Right cardiac atrium (tissue), 5 donors: ENCODE results near the gene COX4I2. TPM values are rescaled to one million over a fixed set of nuclear protein-coding genes. Genes with fewer than 3 reads are reported as not detected.

Source experiments
- ATAC-seq, 2 donors: fragments of 200-7000 bp; cut with Tn5 transposase; one replicate each; pipeline versions ENCODE4 v1.8.0 to v1.9.1; 2020; ENCODE audit warnings: moderate library complexity in 2 of 2, mild to moderate bottlenecking in 1 of 2
- DNase-seq, 3 donors: peaks; one replicate each; pipeline ENCODE4 v3.0.0-alpha.2; 2020
- H3K27ac ChIP-seq: one replicate; pipeline ENCODE4 v1.5.1; 2013; ENCODE audit warnings: mild to moderate bottlenecking, low read length, control low read depth, moderate library complexity
- H3K27me3 ChIP-seq: one replicate; pipeline ENCODE4 v1.6.1; 2013; ENCODE audit not compliant: control insufficient read depth, insufficient read depth
- H3K4me1 ChIP-seq: one replicate; pipeline ENCODE4 v1.6.1; 2013; ENCODE audit warnings: low read length; ENCODE audit not compliant: control insufficient read depth, insufficient read depth
- H3K4me3 ChIP-seq: one replicate; pipeline ENCODE4 v1.5.1; 2013; ENCODE audit warnings: low read length, control low read depth
- H3K9me3 ChIP-seq: one replicate; pipeline ENCODE4 v1.6.1; 2013; ENCODE audit warnings: low read length; ENCODE audit not compliant: control insufficient read depth
- WGBS: extraction: QIAGEN DNeasy Blood & Tissue Kit; methylation state at CpG from one replicate; pipeline ENCODE4 v1.1.7; 2013; 5-methylcytosine and 5-hydroxymethylcytosine counted together
- intact Hi-C, 4 donors: fragments of 100-400 bp; cut with DNase I; formaldehyde crosslinking; loops; one replicate each; pipeline versions ENCODE4 v1.11.0 to v1.14.0; 2022 to 2023
- polyA plus RNA-seq: library from polyadenylated mRNA; stranded (reverse); fragments of 200-250 nt; gene quantifications from one replicate; pipeline ENCODE4 v1.2.3, GENCODE V29; 2013
- total RNA-seq, 4 donors: library from RNA; stranded (reverse); fragmentation: NEBNext Ultra II Directional; extraction: Animal tissue kit (Norgen Biotek cat#: 25700); gene quantifications; one replicate each; pipeline ENCODE4 v1.2.1, GENCODE V29; 2021
- donor health status: healthy with polysubstance abuse.
- donor health status: DM: no; HTN: yes; CAD: no.
- donor health status: DM: no; HTN: no; CAD: no.
- donor health status: DM: no; HTN: yes; CAD: no; lungs with severe emphysema.
- donor health status: DM: yes; HTN: yes; CAD: no.

Gene COX4I2
- total and polyA plus RNA-seq, 5 donors, result 3.1 to 29.5 (median 9.4) TPM

- Histone ChIP-seq H3K27me3 (no peaks in the 10 kb centered on the region), H3K9me3 (no peaks in the 10 kb centered on the region), H3K4me1 (no peaks in the 10 kb centered on the region), H3K4me3 (no peak overlapping the region), H3K27ac (no peak overlapping the region)
- ATAC-seq (no peak), DNase-seq (no peak)
- intact Hi-C loops, result no loop called here
- WGBS, result 70% methylated on average over 5 of the region's 5 CpGs
These were observed 16.8 kb downstream of the COX4I2 start for GRCh38 chr20:31654534-31654933.

GRCh38 chr20:31661625-31662371, 24.1 kb downstream of the COX4I2 start:
- H3K4me1 ChIP-seq, result peaks cover 6% of the 10 kb centered on the region
- WGBS, result 5% methylated on average over 31 of the region's 31 CpGs

GRCh38 chr20:31662372-31662854, 24.7 kb downstream of the COX4I2 start:
- Histone ChIP-seq H3K4me1 (peaks cover 7% of the 10 kb centered on the region), H3K4me3 (no peak overlapping the region), H3K27me3 (no peaks in the 10 kb centered on the region), H3K27ac (peak overlapping the region; percentile 47), H3K9me3 (no peaks in the 10 kb centered on the region)
- intact Hi-C loops, result loop anchor here in 1 of 4 donors (5.0 kb wide), 1 partner anchor 60 kb away; the partner anchor contains the start of gene BCL2L1
- DNase-seq, result no peak
- no peak for ATAC-seq
- WGBS, result 61% methylated on average over 6 of the region's 6 CpGs

More at GRCh38 chr20:31661625-31662371, 24.1 kb downstream of the COX4I2 start:
- DNase-seq (peak; percentile 84 to 94 (median 93)), ATAC-seq (peak; percentile 88)
- peak overlapping the region; percentile 69 for H3K27ac ChIP-seq
- H3K27me3 ChIP-seq, result no peaks in the 10 kb centered on the region
- H3K9me3 ChIP-seq, result no peaks in the 10 kb centered on the region
- peak overlapping the region; percentile 37 for H3K4me3 ChIP-seq
- intact Hi-C loops, result loop anchor here in 3 of 4 donors (1.0 to 5.0 kb wide), 3 partner anchors 61 to 62 kb away; partner anchors contain the start of gene BCL2L1 (in 2 of the 3)

- 83% methylated on average over 2 of the region's 2 CpGs for WGBS
- DNase-seq (no peak), ATAC-seq (no peak)
- Histone ChIP-seq H3K9me3 (no peaks in the 10 kb centered on the region), H3K27me3 (no peaks in the 10 kb centered on the region), H3K4me3 (no peak overlapping the region), H3K4me1 (peaks cover 14% of the 10 kb centered on the region), H3K27ac (no peak overlapping the region)
- intact Hi-C loops, result loop anchor here in 1 of 4 donors (5.0 kb wide), 1 partner anchor 59 kb away; the partner anchor contains the start of gene BCL2L1
These were observed 25.8 kb downstream of the COX4I2 start for GRCh38 chr20:31663524-31663837.

GRCh38 chr20:31663838-31664695, 26.4 kb downstream of the COX4I2 start:
- Histone ChIP-seq H3K27me3 (no peaks in the 10 kb centered on the region), H3K4me1 (peaks cover 14% of the 10 kb centered on the region), H3K9me3 (no peaks in the 10 kb centered on the region), H3K4me3 (no peak overlapping the region), H3K27ac (peak overlapping the region; percentile 54)
- 51% methylated on average over 11 of the region's 11 CpGs for WGBS
- ATAC-seq (no peak), DNase-seq (no peak)
- intact Hi-C loops, result loop anchor here in 1 of 4 donors (5.0 kb wide), 1 partner anchor 58 kb away; the partner anchor contains the start of gene BCL2L1

GRCh38 chr20:31664696-31665354, 27.1 kb downstream of the COX4I2 start:
- Histone ChIP-seq H3K9me3 (no peaks in the 10 kb centered on the region), H3K4me3 (no peak overlapping the region), H3K27me3 (no peaks in the 10 kb centered on the region), H3K4me1 (peaks cover 18% of the 10 kb centered on the region), H3K27ac (peak overlapping the region; percentile 20)
- peak in 1 of 2 donors; percentile 2 for ATAC-seq
- intact Hi-C loops, result loop anchor here in 2 of 4 donors (5.0 kb wide), 1 partner anchor 57 kb away; the partner anchor contains the start of gene BCL2L1 (in 2 of the 2)
- DNase-seq, result peak; percentile 40 to 80 (median 76)
- WGBS, result 57% methylated on average over 2 of the region's 2 CpGs

- Histone ChIP-seq H3K9me3 (no peaks in the 10 kb centered on the region), H3K4me1 (peaks cover 24% of the 10 kb centered on the region), H3K27ac (peak overlapping the region; percentile 53), H3K4me3 (no peak overlapping the region), H3K27me3 (no peaks in the 10 kb centered on the region)
- no peak for ATAC-seq
- 94% methylated on average over 10 of the region's 10 CpGs for WGBS
- no peak for DNase-seq
- intact Hi-C loops, result loop anchor here in 1 of 4 donors (5.0 kb wide), 1 partner anchor 57 kb away; the partner anchor contains the start of gene BCL2L1
These were observed 28.0 kb downstream of the COX4I2 start for GRCh38 chr20:31665753-31666152.

- WGBS, result 53% methylated on average over 7 of the region's 7 CpGs
- Histone ChIP-seq H3K27ac (peak overlapping the region; percentile 53), H3K4me3 (no peak overlapping the region), H3K27me3 (no peaks in the 10 kb centered on the region), H3K4me1 (peaks cover 30% of the 10 kb centered on the region), H3K9me3 (no peaks in the 10 kb centered on the region)
- ATAC-seq, result peak; percentile 12 to 15
- intact Hi-C loops, result loop anchor here in 1 of 4 donors (5.0 kb wide), 1 partner anchor 56 kb away; the partner anchor contains the start of gene BCL2L1
- DNase-seq, result peak in 2 of 3 donors; percentile 68 to 71
These were observed 28.7 kb downstream of the COX4I2 start for GRCh38 chr20:31666258-31667042.

- 77% methylated on average over 15 of the region's 15 CpGs for WGBS
- intact Hi-C loops, result loop anchor here in 1 of 4 donors (5.0 kb wide), 1 partner anchor 55 kb away; the partner anchor contains the start of gene BCL2L1
- DNase-seq (no peak), ATAC-seq (no peak)
- H3K27ac ChIP-seq, result peak overlapping the region; percentile 0
- H3K4me3 ChIP-seq, result no peak overlapping the region
- H3K27me3 ChIP-seq, result no peaks in the 10 kb centered on the region
- peaks cover 35% of the 10 kb centered on the region for H3K4me1 ChIP-seq
- H3K9me3 ChIP-seq, result no peaks in the 10 kb centered on the region
These were observed 29.9 kb downstream of the COX4I2 start for GRCh38 chr20:31667315-31668285.
